Right kidney (tissue), 1 donor: Measurements from ENCODE around the gene GLG1.
"Not testable (repeated sequence)": the region's sequence is repeated elsewhere in the genome, so short reads cannot be mapped to it uniquely, and the experiment has no call there.

ENCODE experiments used
- DNase-seq: peaks from one replicate; pipeline ENCODE4 v3.0.0-alpha.2; 2016

Gene GLG1

DNA sequence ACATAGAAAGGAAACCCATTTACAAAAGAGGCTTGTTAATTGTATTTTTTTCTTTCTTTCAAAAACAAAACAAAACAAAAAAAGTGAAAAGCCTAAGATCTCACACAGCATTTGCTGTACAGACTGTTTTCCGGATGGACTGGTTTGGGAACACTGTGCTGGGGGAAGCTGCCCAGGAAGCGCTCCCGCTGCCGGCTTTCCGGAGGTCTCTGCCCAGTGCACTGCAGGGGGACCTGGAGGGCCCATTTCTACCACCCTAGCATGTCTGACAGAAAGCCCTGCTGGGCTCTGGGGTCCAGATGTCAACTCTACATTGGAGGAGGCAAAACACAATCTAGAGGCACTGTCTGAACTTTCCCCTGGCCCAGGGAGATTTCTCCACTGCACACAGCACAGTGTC is 159.3 kb downstream of the GLG1 start:
- no peak for DNase-seq

GRCh38 chr16:74446866-74447265 is 160.0 kb downstream of the GLG1 start:
- DNase-seq = no peak

DNA sequence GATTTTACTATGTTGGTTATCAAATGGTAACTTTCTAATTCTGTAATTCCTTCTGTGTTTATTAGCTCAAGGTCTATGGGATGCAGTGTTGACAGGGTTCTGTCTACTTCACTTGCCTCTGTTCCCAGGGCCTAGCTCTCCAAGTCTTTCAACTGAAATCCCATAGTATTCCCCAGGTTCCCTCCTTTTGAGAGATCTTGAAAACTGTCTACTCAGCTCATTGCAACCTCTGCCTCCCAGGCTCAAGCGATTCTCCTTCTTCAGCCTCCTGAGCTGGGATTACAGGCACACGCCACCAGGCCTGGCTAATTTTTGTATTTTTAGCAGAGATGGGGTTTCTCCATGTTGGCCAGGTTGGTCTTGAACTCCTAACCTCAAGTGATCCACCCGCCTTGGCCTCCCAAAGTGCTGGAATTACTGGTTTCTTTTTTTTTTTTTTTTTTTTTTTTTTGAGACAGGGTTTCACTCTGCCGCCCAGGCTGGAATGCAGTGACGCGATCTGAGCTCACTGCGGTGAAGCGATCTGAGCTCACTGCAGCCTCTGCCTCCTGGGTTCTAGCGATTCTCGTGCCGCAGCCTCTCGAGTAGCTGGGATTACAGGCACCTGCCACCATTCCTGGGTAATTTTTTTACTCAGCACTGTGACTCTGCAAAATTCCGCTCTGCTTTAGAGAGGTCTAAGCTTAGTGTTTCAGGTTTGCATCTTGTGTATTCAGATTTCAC is 163.1 kb downstream of the GLG1 start:
- DNase-seq = not testable (repeated sequence)

DNA sequence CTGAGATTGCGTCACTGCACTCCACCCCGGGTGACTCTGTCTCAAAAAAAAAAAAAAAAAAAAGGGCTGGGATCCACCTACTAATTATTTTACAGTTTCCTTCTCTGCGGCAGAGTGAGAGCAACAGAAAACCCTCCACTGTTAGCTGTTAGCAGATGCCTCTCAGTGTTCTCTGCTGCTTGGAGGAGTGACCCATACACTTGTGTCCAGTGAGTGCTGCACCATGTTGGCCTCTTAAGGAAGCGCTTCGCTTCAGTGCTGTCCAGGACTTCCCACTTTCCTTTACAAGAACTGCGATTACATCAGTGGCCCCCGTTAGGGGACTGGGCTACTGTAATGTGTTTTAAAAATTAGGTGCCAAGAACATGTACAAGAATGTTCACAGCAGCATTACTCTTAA is 167.2 kb downstream of the GLG1 start:
- no peak for DNase-seq

GRCh38 chr16:74438492-74438979 is 168.4 kb downstream of the GLG1 start:
- DNase-seq = no peak

DNA sequence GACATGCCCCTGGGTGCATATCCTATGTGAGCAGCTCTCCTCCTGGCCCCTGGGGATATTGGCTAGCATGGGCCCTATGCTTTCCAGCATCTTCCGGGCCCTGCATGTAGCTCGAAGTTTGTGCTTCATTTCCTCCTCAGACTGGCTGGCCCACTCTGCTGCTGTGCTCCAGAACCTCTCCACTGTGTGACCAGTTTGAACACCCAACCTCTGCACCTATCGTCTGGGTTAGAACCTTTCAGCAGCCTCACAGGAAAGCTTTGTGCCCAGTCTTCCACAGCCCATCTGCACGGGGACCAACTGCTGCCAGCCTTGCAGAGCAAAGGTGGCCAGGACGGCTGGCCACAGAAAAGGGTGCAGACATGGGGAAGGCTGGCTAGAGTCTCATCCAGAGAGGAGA is 175.4 kb downstream of the GLG1 start:
- DNase-seq = no peak

- DNase-seq = peak; percentile 48
Measured at GRCh38 chr16:74430036-74430712, 176.7 kb downstream of the GLG1 start.

GRCh38 chr16:74428493-74428892 is 178.4 kb downstream of the GLG1 start:
- not testable (repeated sequence) for DNase-seq

DNA sequence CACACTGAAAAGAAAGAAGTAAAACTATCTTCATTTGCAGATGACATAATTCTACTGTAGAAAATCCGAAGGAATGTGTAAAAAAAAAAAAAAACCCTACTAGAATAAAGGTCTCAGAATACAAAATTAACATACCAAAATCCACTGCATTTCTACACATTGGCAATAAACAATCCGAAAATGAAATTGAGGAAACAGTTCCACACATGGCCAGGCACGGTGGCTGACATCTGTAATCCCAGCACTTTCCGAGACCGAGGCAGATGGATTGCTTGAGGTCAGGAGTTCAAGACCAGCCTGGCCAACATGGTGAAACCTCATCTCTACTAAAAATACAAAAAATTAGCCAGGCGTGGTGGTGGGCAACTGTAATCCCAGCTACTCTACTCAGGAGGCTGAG is 181.2 kb downstream of the GLG1 start:
- not testable (repeated sequence) for DNase-seq

- DNase-seq = peak; percentile 19
Measured at GRCh38 chr16:74423721-74424120, 183.2 kb downstream of the GLG1 start.

DNA sequence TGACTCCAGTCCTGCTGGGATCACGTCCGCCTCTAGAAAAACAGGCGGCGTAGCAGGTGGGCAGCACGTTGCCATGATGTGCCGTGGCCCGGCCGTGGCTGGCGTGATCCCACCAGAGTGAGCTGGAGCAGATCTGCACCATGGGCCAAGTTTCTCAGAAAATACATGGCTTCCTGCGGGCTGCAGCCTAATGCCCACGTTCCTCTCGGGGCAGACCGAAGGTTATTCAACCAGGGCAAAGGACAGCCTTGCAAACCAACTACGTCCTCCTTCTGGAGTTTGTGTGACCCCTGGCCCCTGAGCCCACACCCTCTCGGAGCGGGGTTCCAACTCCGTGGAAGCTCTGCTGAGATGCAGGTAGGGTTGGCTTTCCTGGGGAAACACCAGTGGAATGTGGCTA is 184.8 kb downstream of the GLG1 start:
- DNase-seq = peak; percentile 30

DNA sequence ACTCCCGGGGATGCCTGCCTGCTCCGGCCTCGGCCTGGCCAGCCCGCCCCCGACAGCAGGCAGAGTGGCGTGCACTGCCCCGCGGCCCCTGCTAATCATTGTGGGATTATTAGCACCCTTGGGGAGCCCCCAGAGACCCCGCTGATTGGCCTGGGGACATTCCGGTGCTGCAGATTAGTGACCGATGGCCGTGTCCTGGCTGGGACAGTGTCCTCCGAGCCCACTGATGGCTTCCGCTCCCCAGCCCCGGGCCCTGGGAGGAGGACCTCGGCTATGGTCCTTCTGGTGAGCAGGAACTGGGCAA is 185.5 kb downstream of the GLG1 start:
- peak; percentile 44 for DNase-seq

GRCh38 chr16:74420612-74421481 is 186.1 kb downstream of the GLG1 start, which contains the start of gene CLEC18B:
Gene CLEC18B, minus strand, starts transcription at chr16:74421478. Its CDS starts 208 bp downstream, at chr16:74421270.
- DNase-seq = not testable (repeated sequence)

DNA sequence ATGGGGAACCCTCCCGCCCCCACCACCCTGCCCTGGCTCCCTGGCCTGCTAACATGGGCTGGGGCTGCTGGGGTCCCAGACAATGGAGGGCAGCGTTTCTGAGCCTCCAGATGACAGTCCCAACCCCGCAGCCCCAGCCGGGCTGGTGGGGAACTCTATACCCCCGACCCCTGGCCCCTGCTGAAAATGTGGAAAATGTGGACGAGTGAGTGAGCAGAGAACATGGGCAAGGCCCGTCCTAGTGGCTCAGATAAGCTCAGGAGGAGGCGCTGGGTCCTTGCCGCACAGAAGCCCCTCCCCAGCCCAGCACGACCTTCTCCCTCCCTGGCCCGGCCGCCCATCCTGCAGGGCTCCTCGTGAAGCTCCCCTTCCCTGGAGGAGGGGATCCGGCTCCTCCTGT is 187.1 kb downstream of the GLG1 start:
- peak; percentile 34 for DNase-seq

GRCh38 chr16:74417897-74418296 is 189.0 kb downstream of the GLG1 start:
- DNase-seq = not testable (repeated sequence)

DNA sequence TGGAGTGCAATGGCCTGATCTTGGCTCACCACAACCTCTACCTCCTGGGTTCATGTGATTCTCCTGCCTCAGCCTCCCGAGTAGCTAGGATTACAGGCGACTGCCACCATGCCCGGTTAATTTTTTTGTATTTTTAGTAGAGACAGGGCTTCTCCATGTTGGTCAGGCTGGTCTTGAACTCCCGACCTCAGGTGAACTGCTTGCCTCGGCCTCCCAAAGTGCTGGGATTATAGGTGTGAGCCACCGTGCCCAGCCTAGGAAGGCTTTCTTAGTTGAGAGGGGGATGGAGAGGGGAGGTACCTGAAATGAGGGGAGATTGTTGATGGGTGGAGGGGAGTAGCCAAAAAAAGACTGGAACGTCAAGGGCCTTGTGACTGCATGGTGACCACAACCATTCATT is 193.0 kb downstream of the GLG1 start:
- not testable (repeated sequence) for DNase-seq

GRCh38 chr16:74413485-74413884 is 193.4 kb downstream of the GLG1 start:
- not testable (repeated sequence) for DNase-seq

DNA sequence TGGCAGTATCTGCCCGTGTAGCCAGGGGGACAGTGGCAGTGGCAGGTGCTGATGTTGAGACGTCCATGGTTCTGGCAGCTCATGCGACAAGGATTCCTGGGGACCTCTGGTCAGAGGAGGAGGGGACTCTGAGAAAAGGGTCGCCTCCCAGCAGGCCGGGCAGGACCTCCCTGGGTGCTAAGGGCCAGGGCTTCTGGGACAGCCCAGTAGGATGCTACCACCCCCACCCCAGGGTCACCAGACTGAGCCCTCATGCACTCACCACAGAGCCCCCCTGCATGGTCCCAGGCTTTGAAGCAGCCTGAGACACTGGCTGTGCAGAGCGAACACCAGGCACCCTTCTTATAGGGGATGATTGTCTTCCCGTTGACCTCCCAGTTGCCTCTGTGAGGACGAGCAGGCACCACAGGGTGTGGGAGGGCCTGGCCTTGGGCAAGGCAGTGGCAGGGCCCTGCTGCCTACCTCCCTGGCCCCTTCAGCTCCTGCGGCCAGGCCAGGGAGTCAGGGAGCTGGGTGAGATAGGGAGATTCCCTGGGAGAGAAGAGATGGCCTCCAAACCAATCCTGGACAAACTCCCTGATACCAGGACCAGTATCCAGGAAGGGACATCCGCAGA is 194.0 kb downstream of the GLG1 start:
- not testable (repeated sequence) for DNase-seq

DNA sequence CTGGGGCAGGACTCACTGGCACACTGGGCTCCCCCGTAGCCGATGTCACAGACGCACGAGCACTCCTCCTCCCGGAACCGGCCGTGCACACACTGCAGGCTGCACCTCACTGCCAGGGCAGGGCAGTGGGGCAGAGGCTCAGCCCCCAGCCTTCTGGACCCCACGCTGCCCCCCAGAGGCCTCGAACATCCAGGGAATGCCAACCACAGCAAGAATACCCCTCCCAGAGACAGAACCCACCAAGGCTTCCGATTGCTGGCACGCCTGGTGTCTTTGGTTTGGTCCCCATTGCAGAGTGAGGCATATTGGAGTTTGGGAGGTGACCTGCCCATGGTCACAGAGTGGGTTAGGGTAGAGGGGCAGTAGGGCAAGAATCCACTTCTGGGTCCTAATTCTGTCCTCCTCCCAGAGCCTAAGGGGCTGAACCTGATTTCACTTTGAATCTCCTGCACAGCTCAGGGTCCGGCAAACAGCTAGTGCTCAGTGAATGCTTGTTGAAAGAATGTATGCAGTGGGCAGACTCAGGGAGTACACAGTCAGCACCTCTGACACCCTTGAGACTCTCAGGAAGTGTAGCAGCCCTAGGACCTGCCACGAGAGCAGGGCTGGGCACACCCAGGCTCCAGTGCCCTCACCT is 194.7 kb downstream of the GLG1 start:
- not testable (repeated sequence) for DNase-seq

- not testable (repeated sequence) for DNase-seq
Measured at GRCh38 chr16:74410981-74411380, 195.9 kb downstream of the GLG1 start.

- not testable (repeated sequence) for DNase-seq
Measured at GRCh38 chr16:74410057-74410957, 196.6 kb downstream of the GLG1 start.
